HEK293 (cell line): ENCODE measurements around the gene ADK.

Experiments used
- EGR2 ChIP-seq: fragments of 450-650 bp; formaldehyde crosslinking; IDR thresholded peaks from 2 replicates; pipeline ENCODE4 v1.5.1; 2016; ENCODE audit warnings: low read depth, missing biosample characterization, missing genetic modification characterization
- GFI1B ChIP-seq: fragments of 450-650 bp; formaldehyde crosslinking; IDR thresholded peaks from 2 replicates; pipeline ENCODE4 v1.5.1; 2016; ENCODE audit warnings: missing biosample characterization, missing genetic modification characterization
- GLIS2 ChIP-seq: fragments of 450-650 bp; formaldehyde crosslinking; IDR thresholded peaks from 2 replicates; pipeline ENCODE4 v1.5.1; 2016; ENCODE audit warnings: missing biosample characterization, missing genetic modification characterization
- HIC1 ChIP-seq: fragments of 450-650 bp; formaldehyde crosslinking; IDR thresholded peaks from 2 replicates; pipeline ENCODE4 v1.5.1; 2016; ENCODE audit warnings: missing biosample characterization, missing genetic modification characterization
- IKZF3 ChIP-seq: fragments of 450-650 bp; IDR thresholded peaks from 2 replicates; pipeline ENCODE4 v1.5.0; 2018; ENCODE audit warnings: missing biosample characterization, mild to moderate bottlenecking, missing genetic modification characterization, moderate library complexity
- KLF10 ChIP-seq: fragments of 450-650 bp; IDR thresholded peaks from 2 replicates; pipeline ENCODE4 v1.5.1; 2018; ENCODE audit warnings: missing biosample characterization, mild to moderate bottlenecking, missing genetic modification characterization
- PRDM10 ChIP-seq: fragments of 450-650 bp; formaldehyde crosslinking; IDR thresholded peaks from 2 replicates; pipeline ENCODE4 v1.5.1; 2016; ENCODE audit warnings: missing biosample characterization, missing genetic modification characterization
- REPIN1 ChIP-seq: fragments of 450-650 bp; formaldehyde crosslinking; IDR thresholded peaks from 2 replicates; pipeline ENCODE4 v1.5.1; 2017; ENCODE audit warnings: missing biosample characterization, missing genetic modification characterization, low read depth
- WT1 ChIP-seq: fragments of 450-650 bp; formaldehyde crosslinking; IDR thresholded peaks from 2 replicates; pipeline ENCODE4 v1.5.1; 2016; ENCODE audit warnings: missing biosample characterization, missing genetic modification characterization
- ZBTB10 ChIP-seq: fragments of 450-650 bp; formaldehyde crosslinking; IDR thresholded peaks from 2 replicates; pipeline ENCODE4 v1.5.1; 2016; ENCODE audit warnings: missing biosample characterization, missing genetic modification characterization
- ZFHX2 ChIP-seq: fragments of 450-650 bp; formaldehyde crosslinking; conservative IDR thresholded peaks from 2 replicates; pipeline ENCODE4 v1.5.1; 2016; ENCODE audit warnings: missing biosample characterization, missing genetic modification characterization
- ZNF133 ChIP-seq: fragments of 450-650 bp; formaldehyde crosslinking; IDR thresholded peaks from 2 replicates; pipeline ENCODE4 v1.5.1; 2016; ENCODE audit warnings: missing biosample characterization, missing genetic modification characterization
- ZNF169 ChIP-seq: fragments of 450-650 bp; formaldehyde crosslinking; IDR thresholded peaks from 2 replicates; pipeline ENCODE4 v1.5.1; 2016; ENCODE audit warnings: missing biosample characterization, missing genetic modification characterization
- ZNF211 ChIP-seq: fragments of 450-650 bp; formaldehyde crosslinking; IDR thresholded peaks from 2 replicates; pipeline ENCODE4 v1.5.1; 2016; ENCODE audit warnings: low read depth, missing biosample characterization, missing genetic modification characterization
- ZNF354C ChIP-seq: fragments of 450-650 bp; formaldehyde crosslinking; IDR thresholded peaks from 2 replicates; pipeline ENCODE4 v1.5.1; 2016; ENCODE audit warnings: missing biosample characterization, missing genetic modification characterization, low read depth, borderline replicate concordance
- ZNF529 ChIP-seq: fragments of 450-650 bp; formaldehyde crosslinking; IDR thresholded peaks from 2 replicates; pipeline ENCODE4 v1.5.1; 2017; ENCODE audit warnings: missing genetic modification characterization, missing biosample characterization; ENCODE audit not compliant: insufficient replicate concordance
- ZNF585B ChIP-seq: fragments of 450-650 bp; formaldehyde crosslinking; IDR thresholded peaks from 2 replicates; pipeline ENCODE4 v1.5.1; 2016; ENCODE audit warnings: missing biosample characterization, missing genetic modification characterization
- ZNF629 ChIP-seq: fragments of 450-650 bp; formaldehyde crosslinking; IDR thresholded peaks from 2 replicates; pipeline ENCODE4 v1.5.1; 2017; ENCODE audit warnings: missing biosample characterization, missing genetic modification characterization
- ZNF654 ChIP-seq: fragments of 450-650 bp; formaldehyde crosslinking; IDR thresholded peaks from 2 replicates; pipeline ENCODE4 v1.5.1; 2016; ENCODE audit warnings: low read depth, missing biosample characterization, missing genetic modification characterization
- ZNF837 ChIP-seq: fragments of 450-650 bp; formaldehyde crosslinking; IDR thresholded peaks from 2 replicates; pipeline ENCODE4 v1.5.1; 2016; ENCODE audit warnings: missing biosample characterization, missing genetic modification characterization
- ZSCAN18 ChIP-seq: fragments of 450-650 bp; formaldehyde crosslinking; IDR thresholded peaks from 2 replicates; pipeline ENCODE4 v1.5.1; 2016; ENCODE audit warnings: missing biosample characterization, missing genetic modification characterization

Gene ADK

GRCh38 chr10:74177140-74177677 is 26.2 kb downstream of the ADK start (continued):
- TF ChIP-seq ZBTB10 = no peak
- no peak for TF ChIP-seq ZNF133 (tag by site-specific recombination)
- TF ChIP-seq ZNF585B (tag by site-specific recombination) = no peak
- TF ChIP-seq PRDM10 (tag by site-specific recombination) = peak; percentile 88
- TF ChIP-seq ZNF629 (tag by site-specific recombination) = no peak
- TF ChIP-seq WT1 (tag by site-specific recombination) = no peak
- no peak for TF ChIP-seq HIC1 (tag by site-specific recombination)
- TF ChIP-seq ZFHX2 (tag by site-specific recombination) = no peak
- no peak for TF ChIP-seq ZNF654 (tag by site-specific recombination)
- no peak for TF ChIP-seq ZSCAN18 (tag by site-specific recombination)
- no peak for TF ChIP-seq EGR2 (tag by site-specific recombination)
- TF ChIP-seq ZNF169 (tag by site-specific recombination) = no peak
- TF ChIP-seq ZNF529 = no peak
- no peak for TF ChIP-seq ZNF354C (tag by site-specific recombination)
- no peak; the same call in 1 of the 2 replicates for TF ChIP-seq GLIS2 (tag by site-specific recombination)
- no peak for TF ChIP-seq ZNF211 (tag by site-specific recombination)
- no peak for TF ChIP-seq KLF10 (tag by site-specific recombination)
- TF ChIP-seq REPIN1 (tag by site-specific recombination) = no peak
- TF ChIP-seq GFI1B (tag by site-specific recombination) = no peak
- no peak for TF ChIP-seq ZNF837 (tag by site-specific recombination)
- TF ChIP-seq IKZF3 = no peak
